WTC11 (cell line): ENCODE measurements around the gene ROBO1. TPM values are rescaled to one million over a fixed set of nuclear protein-coding genes. Genes with fewer than 3 reads are reported as not detected.

Source experiments
- ATAC-seq: fragments of 200-7000 bp; cut with Tn5 transposase; 2 replicates; pipeline ENCODE4 v1.10.0; 2021; ENCODE audit warnings: mild to moderate bottlenecking, moderate library complexity
- CTCF ChIA-PET: fragments of 300-600 bp; sonication (Branson Sonifier 250); formaldehyde crosslinking; loops from one replicate; lab custom pipeline; 2021; ENCODE audit warnings: antibody characterized with exemption; lab: Charles Lee
- POLR2A ChIA-PET: fragments of 350-600 bp; sonication (Branson Sonifier 250); formaldehyde crosslinking; loops from one replicate; lab custom pipeline; 2021; ENCODE audit warnings: antibody characterized with exemption; lab: Charles Lee
- DNase-seq: peaks from one replicate; pipeline ENCODE4 v3.0.0; 2021; ENCODE audit warnings: low spot score
- H3K27ac Mint-ChIP-seq: 2 replicates; pipeline ENCODE4 v1.8.0; 2021; ENCODE audit warnings: mixed read lengths
- H3K27me3 Mint-ChIP-seq: 2 replicates; pipeline ENCODE4 v1.8.0; 2021; ENCODE audit warnings: low read depth, mild to moderate bottlenecking, moderate library complexity, mixed read lengths
- H3K36me3 Mint-ChIP-seq: 2 replicates; pipeline ENCODE4 v1.8.0; 2021; ENCODE audit warnings: mixed read lengths
- H3K4me1 Mint-ChIP-seq: 2 replicates; pipeline ENCODE4 v1.8.0; 2022; ENCODE audit warnings: mixed read lengths
- H3K4me3 Mint-ChIP-seq: 2 replicates; pipeline ENCODE4 v1.8.0; 2021; ENCODE audit warnings: mild to moderate bottlenecking, moderate library complexity, mixed read lengths
- H3K9me3 Mint-ChIP-seq: 2 replicates; pipeline ENCODE4 v1.8.0; 2021; ENCODE audit warnings: mixed read lengths
- CREM ChIP-seq: sonication (generic); formaldehyde crosslinking; IDR thresholded peaks from 2 replicates; pipeline ENCODE4 v1.8.1; 2022; ENCODE audit warnings: mild to moderate bottlenecking, missing genetic modification reagents, moderate library complexity
- ELF4 ChIP-seq: sonication (generic); formaldehyde crosslinking; IDR thresholded peaks from 2 replicates; pipeline ENCODE4 v1.8.1; 2022; ENCODE audit warnings: low read depth, mild to moderate bottlenecking, moderate library complexity, missing genetic modification reagents
- GTF2I ChIP-seq: fragments of 250-450 bp; sonication (Bioruptor Pico); conservative IDR thresholded peaks from 2 replicates; pipeline ENCODE4 v1.4.0; 2021; ENCODE audit warnings: mild to moderate bottlenecking
- HMGA2 ChIP-seq: fragments of 250-450 bp; sonication (Bioruptor Pico); IDR thresholded peaks from 2 replicates; pipeline ENCODE4 v1.4.0; 2021; ENCODE audit warnings: mild to moderate bottlenecking, moderate library complexity
- JAZF1 ChIP-seq: fragments of 250-450 bp; sonication (Bioruptor Pico); IDR thresholded peaks from 2 replicates; pipeline ENCODE4 v1.9.0; 2021; ENCODE audit warnings: moderate library complexity, mild to moderate bottlenecking, inconsistent platforms
- NFE2L1 ChIP-seq: sonication (generic); formaldehyde crosslinking; IDR thresholded peaks from 2 replicates; pipeline ENCODE4 v1.8.1; 2023; ENCODE audit warnings: missing genetic modification reagents
- NFYB ChIP-seq: sonication (generic); formaldehyde crosslinking; conservative IDR thresholded peaks from 2 replicates; pipeline ENCODE4 v1.8.0; 2022; ENCODE audit warnings: low read depth, missing genetic modification reagents
- RELA ChIP-seq: sonication (generic); formaldehyde crosslinking; IDR thresholded peaks from 2 replicates; pipeline ENCODE4 v1.8.1; 2022; ENCODE audit warnings: missing genetic modification reagents, mild to moderate bottlenecking, borderline replicate concordance
- SMAD4 ChIP-seq: sonication (generic); formaldehyde crosslinking; IDR thresholded peaks from 2 replicates; pipeline ENCODE4 v1.8.0; 2022; ENCODE audit warnings: mild to moderate bottlenecking, missing genetic modification reagents
- ZNF219 ChIP-seq: sonication (generic); formaldehyde crosslinking; IDR thresholded peaks from 2 replicates; pipeline ENCODE4 v1.8.0; 2023; ENCODE audit warnings: missing genetic modification reagents, mild to moderate bottlenecking, borderline replicate concordance
- total RNA-seq: library from RNA; stranded (reverse); gene quantifications from 3 replicates; pipeline ENCODE4 v1.2.3, GENCODE V29; 2021
- TF ChIP-seq, protein P1 (sequence below): sonication (generic); formaldehyde crosslinking; IDR thresholded peaks from 2 replicates; pipeline ENCODE4 v1.8.1; 2022; ENCODE audit warnings: mild to moderate bottlenecking, moderate library complexity, missing genetic modification reagents
- TF ChIP-seq, protein P2 (sequence below): fragments of 250-450 bp; sonication (Bioruptor Pico); conservative IDR thresholded peaks from 2 replicates; pipeline ENCODE4 v1.9.0; 2021; ENCODE audit warnings: mild to moderate bottlenecking
- TF ChIP-seq, protein P3 (sequence below): sonication (generic); formaldehyde crosslinking; IDR thresholded peaks from 2 replicates; pipeline ENCODE4 v1.8.0; 2022; ENCODE audit warnings: mild to moderate bottlenecking, missing genetic modification reagents
- TF ChIP-seq, protein P4 (sequence below): sonication (generic); formaldehyde crosslinking; IDR thresholded peaks from 2 replicates; pipeline ENCODE4 v1.8.1; 2022; ENCODE audit warnings: mild to moderate bottlenecking, missing genetic modification reagents, moderate library complexity, borderline replicate concordance
- TF ChIP-seq, protein P5 (sequence below): sonication (generic); formaldehyde crosslinking; IDR thresholded peaks from 2 replicates; pipeline ENCODE4 v1.8.1; 2023; ENCODE audit warnings: mild to moderate bottlenecking, missing genetic modification reagents, moderate library complexity
- TF ChIP-seq, protein P6 (sequence below): sonication (generic); formaldehyde crosslinking; IDR thresholded peaks from 2 replicates; pipeline ENCODE4 v1.8.1; 2023; ENCODE audit warnings: mild to moderate bottlenecking, missing genetic modification reagents
- TF ChIP-seq, protein P7 (sequence below): sonication (generic); formaldehyde crosslinking; IDR thresholded peaks from 2 replicates; pipeline ENCODE4 v1.8.0; 2022; ENCODE audit warnings: mild to moderate bottlenecking, missing genetic modification reagents
- TF ChIP-seq, protein P8 (sequence below): sonication (generic); formaldehyde crosslinking; IDR thresholded peaks from 2 replicates; pipeline ENCODE4 v1.8.1; 2022; ENCODE audit warnings: missing genetic modification reagents, borderline replicate concordance

The ROBO1 gene
- total RNA-seq, 1 experiment from 2014 or later = 90.9 TPM

DNA sequence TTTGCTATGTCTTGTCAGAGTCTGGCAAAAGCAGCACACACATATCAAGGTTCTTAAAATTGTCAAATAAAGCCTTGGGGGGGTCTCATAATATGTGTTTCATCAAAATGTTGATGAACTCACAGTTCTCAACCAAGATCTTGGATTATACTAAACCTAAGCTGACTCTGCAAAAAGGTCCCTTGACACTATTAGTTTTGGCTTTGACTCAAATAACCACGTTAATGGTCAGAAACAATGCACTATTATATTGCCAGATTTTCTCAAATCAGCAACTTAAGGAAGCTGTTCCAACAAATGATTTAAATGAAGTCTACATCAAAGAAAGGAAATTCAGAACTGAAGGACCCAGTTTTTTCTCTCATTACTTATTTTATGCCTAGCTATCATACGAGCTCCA, 1063.9 kb downstream of the ROBO1 start:
- Mint-ChIP-seq H3K36me3 (no peaks in the 10 kb centered on the region), H3K27ac (no peak overlapping the region), H3K9me3 (no peaks in the 10 kb centered on the region), H3K27me3 (no peaks in the 10 kb centered on the region), H3K4me1 (peaks cover 4% of the 10 kb centered on the region; the same call in 1 of the 2 replicates)
- CTCF ChIA-PET = no interaction called here
- ATAC-seq = no peak
- DNase-seq = no peak
- TF ChIP-seq, protein P1, sequence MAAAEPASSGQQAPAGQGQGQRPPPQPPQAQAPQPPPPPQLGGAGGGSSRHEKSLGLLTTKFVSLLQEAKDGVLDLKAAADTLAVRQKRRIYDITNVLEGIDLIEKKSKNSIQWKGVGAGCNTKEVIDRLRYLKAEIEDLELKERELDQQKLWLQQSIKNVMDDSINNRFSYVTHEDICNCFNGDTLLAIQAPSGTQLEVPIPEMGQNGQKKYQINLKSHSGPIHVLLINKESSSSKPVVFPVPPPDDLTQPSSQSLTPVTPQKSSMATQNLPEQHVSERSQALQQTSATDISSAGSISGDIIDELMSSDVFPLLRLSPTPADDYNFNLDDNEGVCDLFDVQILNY = no peak
- TF ChIP-seq NFE2L1 (CRISPR knock-in tag) = no peak
- no peak for TF ChIP-seq GTF2I (CRISPR knock-in tag)
- TF ChIP-seq, protein P2, sequence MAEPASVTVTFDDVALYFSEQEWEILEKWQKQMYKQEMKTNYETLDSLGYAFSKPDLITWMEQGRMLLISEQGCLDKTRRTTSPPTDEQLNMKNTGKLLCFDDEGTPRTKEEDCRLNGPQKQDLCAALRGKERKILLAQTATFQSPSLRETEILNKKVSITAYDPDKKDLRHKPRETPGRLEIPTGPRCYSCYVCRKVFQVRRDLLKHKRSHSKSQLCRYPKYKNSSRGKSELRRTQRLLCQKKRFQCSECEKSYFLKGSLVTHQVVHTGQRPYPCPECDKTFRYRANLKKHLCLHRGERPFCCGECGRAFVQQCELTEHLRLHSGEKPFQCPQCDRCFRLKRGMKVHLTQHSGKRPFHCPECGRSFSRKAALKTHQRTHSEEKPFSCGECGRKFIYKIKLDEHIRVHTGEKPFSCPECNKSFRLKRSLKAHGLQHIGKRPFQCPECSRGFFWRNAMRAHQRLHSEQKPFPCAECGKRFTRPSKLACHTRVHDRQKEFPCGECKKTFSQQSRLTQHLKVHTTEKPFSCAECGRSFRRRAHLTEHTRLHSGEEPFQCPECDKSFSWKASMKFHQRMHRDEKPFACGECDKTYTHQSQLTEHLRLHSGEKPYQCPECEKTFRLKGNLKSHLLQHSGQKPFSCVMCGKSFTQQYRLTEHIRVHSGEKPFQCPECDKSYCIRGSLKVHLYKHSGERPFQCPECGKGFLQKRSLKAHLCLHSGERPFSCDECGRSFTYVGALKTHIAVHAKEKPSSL (CRISPR knock-in tag) = no peak
- TF ChIP-seq, protein P3, sequence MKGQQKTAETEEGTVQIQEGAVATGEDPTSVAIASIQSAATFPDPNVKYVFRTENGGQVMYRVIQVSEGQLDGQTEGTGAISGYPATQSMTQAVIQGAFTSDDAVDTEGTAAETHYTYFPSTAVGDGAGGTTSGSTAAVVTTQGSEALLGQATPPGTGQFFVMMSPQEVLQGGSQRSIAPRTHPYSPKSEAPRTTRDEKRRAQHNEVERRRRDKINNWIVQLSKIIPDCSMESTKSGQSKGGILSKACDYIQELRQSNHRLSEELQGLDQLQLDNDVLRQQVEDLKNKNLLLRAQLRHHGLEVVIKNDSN = no peak
- TF ChIP-seq, protein P4, sequence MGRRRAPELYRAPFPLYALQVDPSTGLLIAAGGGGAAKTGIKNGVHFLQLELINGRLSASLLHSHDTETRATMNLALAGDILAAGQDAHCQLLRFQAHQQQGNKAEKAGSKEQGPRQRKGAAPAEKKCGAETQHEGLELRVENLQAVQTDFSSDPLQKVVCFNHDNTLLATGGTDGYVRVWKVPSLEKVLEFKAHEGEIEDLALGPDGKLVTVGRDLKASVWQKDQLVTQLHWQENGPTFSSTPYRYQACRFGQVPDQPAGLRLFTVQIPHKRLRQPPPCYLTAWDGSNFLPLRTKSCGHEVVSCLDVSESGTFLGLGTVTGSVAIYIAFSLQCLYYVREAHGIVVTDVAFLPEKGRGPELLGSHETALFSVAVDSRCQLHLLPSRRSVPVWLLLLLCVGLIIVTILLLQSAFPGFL (CRISPR knock-in tag) = no peak
- TF ChIP-seq, all 79 proteins: peak for 0
- POLR2A ChIA-PET = no interaction called here
- H3K4me3 Mint-ChIP-seq = no peak overlapping the region

DNA sequence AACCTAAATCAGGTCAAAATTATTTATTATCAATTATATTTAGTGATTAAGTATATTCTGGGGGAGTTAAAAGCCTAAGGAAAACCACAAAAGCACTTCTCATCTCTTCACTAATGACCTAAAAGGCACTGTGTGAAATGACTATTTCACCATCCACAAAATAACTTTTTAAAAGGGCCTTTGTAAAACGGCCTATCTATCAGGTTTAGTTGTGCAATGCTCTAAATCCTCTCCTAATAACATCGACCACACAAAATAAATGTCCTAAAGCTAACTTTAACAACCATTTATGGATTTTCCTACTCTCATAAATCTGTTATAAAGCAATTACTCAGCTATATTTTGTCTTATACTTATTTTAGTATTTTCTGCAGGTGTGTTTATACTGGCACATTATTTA, 1066.3 kb downstream of the ROBO1 start:
- no peaks in the 10 kb centered on the region for H3K27me3 Mint-ChIP-seq
- ATAC-seq = no peak
- CTCF ChIA-PET = no interaction called here
- H3K36me3 Mint-ChIP-seq = no peaks in the 10 kb centered on the region
- H3K4me1 Mint-ChIP-seq = no peaks in the 10 kb centered on the region
- TF ChIP-seq ZNF219 (CRISPR knock-in tag) = no peak
- no peak for TF ChIP-seq JAZF1 (CRISPR knock-in tag)
- POLR2A ChIA-PET = no interaction called here
- H3K9me3 Mint-ChIP-seq = no peaks in the 10 kb centered on the region
- DNase-seq = no peak
- no peak overlapping the region for H3K27ac Mint-ChIP-seq
- H3K4me3 Mint-ChIP-seq = no peak overlapping the region

DNA sequence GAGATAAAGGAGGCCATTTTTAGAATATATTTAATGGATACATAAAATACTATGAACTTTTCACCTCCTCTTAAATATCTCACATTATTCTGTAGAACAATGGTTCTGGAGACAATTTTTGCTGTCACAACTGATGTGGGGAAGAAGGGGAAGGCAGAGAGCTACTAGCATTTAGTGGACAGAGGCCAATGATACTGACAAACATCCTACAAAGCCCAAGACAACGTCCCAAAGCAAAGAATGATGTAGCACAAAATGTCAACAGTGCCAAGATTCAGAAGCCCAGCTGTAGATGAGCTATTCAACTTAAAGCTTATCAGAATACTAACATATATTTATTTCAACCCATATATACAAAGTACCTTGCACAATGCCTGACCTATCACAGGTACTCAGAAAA, 1069.4 kb downstream of the ROBO1 start:
- Mint-ChIP-seq H3K27ac (no peak overlapping the region), H3K27me3 (no peaks in the 10 kb centered on the region), H3K36me3 (no peaks in the 10 kb centered on the region)
- POLR2A ChIA-PET = no interaction called here
- ATAC-seq (no peak), DNase-seq (no peak)
- TF ChIP-seq, protein P5, sequence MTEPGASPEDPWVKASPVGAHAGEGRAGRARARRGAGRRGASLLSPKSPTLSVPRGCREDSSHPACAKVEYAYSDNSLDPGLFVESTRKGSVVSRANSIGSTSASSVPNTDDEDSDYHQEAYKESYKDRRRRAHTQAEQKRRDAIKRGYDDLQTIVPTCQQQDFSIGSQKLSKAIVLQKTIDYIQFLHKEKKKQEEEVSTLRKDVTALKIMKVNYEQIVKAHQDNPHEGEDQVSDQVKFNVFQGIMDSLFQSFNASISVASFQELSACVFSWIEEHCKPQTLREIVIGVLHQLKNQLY (CRISPR knock-in tag) = no peak
- TF ChIP-seq CREM (CRISPR knock-in tag) (no peak), HMGA2 (CRISPR knock-in tag) (no peak), ELF4 (no peak), NFYB (CRISPR knock-in tag) (no peak), JAZF1 (CRISPR knock-in tag) (no peak), SMAD4 (no peak), RELA (CRISPR knock-in tag) (no peak)
- TF ChIP-seq, protein P6, sequence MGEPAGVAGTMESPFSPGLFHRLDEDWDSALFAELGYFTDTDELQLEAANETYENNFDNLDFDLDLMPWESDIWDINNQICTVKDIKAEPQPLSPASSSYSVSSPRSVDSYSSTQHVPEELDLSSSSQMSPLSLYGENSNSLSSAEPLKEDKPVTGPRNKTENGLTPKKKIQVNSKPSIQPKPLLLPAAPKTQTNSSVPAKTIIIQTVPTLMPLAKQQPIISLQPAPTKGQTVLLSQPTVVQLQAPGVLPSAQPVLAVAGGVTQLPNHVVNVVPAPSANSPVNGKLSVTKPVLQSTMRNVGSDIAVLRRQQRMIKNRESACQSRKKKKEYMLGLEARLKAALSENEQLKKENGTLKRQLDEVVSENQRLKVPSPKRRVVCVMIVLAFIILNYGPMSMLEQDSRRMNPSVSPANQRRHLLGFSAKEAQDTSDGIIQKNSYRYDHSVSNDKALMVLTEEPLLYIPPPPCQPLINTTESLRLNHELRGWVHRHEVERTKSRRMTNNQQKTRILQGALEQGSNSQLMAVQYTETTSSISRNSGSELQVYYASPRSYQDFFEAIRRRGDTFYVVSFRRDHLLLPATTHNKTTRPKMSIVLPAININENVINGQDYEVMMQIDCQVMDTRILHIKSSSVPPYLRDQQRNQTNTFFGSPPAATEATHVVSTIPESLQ (CRISPR knock-in tag) = no peak
- TF ChIP-seq, protein P7, sequence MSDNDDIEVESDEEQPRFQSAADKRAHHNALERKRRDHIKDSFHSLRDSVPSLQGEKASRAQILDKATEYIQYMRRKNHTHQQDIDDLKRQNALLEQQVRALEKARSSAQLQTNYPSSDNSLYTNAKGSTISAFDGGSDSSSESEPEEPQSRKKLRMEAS (CRISPR knock-in tag) = no peak
- TF ChIP-seq, protein P8, sequence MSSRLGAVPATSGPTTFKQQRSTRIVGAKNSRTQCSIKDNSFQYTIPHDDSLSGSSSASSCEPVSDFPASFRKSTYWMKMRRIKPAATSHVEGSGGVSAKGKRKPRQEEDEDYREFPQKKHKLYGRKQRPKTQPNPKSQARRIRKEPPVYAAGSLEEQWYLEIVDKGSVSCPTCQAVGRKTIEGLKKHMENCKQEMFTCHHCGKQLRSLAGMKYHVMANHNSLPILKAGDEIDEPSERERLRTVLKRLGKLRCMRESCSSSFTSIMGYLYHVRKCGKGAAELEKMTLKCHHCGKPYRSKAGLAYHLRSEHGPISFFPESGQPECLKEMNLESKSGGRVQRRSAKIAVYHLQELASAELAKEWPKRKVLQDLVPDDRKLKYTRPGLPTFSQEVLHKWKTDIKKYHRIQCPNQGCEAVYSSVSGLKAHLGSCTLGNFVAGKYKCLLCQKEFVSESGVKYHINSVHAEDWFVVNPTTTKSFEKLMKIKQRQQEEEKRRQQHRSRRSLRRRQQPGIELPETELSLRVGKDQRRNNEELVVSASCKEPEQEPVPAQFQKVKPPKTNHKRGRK = no peak
- TF ChIP-seq, all 79 proteins: peak for 0
- Mint-ChIP-seq H3K4me1 (no peaks in the 10 kb centered on the region), H3K4me3 (no peak overlapping the region), H3K9me3 (no peaks in the 10 kb centered on the region)
- CTCF ChIA-PET = no interaction called here
